Measurements from ENCODE around the gene STX16. TPM values are rescaled to one million over a fixed set of nuclear protein-coding genes. Genes with fewer than 3 reads are reported as not detected.

STX16 gene
- total RNA-seq, 1 donor from 2014 or later, result 66.9 TPM

- Mint-ChIP-seq H3K4me3 (ENCODE audit: unreplicated experiment) (peak overlapping the region; percentile 16), H3K4me1 (ENCODE audit: unreplicated experiment) (peaks cover 38% of the 10 kb centered on the region), H3K36me3 (ENCODE audit: unreplicated experiment) (no peaks in the 10 kb centered on the region), H3K27me3 (ENCODE audit: unreplicated experiment) (no peaks in the 10 kb centered on the region), H3K27ac (ENCODE audit: unreplicated experiment) (peak overlapping the region; percentile 96), H3K9me3 (ENCODE audit: unreplicated experiment) (peaks cover 4% of the 10 kb centered on the region)
- TF ChIP-seq CTCF (IDR thresholded peaks at IDR 0.05), result no peak
- peak; percentile 89 for DNase-seq (ENCODE audit: extremely low spot score, unreplicated experiment)
These were observed 32.6 kb upstream of the STX16 start for GRCh38 chr20:58618351-58619076.

- no peaks in the 10 kb centered on the region for H3K27me3 Mint-ChIP-seq (ENCODE audit: unreplicated experiment)
- H3K4me3 Mint-ChIP-seq (ENCODE audit: unreplicated experiment), result peak overlapping the region; percentile 16
- no peak for TF ChIP-seq CTCF (IDR thresholded peaks at IDR 0.05)
- peaks cover 38% of the 10 kb centered on the region for H3K4me1 Mint-ChIP-seq (ENCODE audit: unreplicated experiment)
- no peak for DNase-seq (ENCODE audit: extremely low spot score, unreplicated experiment)
- H3K27ac Mint-ChIP-seq (ENCODE audit: unreplicated experiment), result peak overlapping the region; percentile 96
- no peaks in the 10 kb centered on the region for H3K36me3 Mint-ChIP-seq (ENCODE audit: unreplicated experiment)
- peaks cover 4% of the 10 kb centered on the region for H3K9me3 Mint-ChIP-seq (ENCODE audit: unreplicated experiment)
These were observed 31.8 kb upstream of the STX16 start for GRCh38 chr20:58619077-58619863.

GRCh38 chr20:58619864-58620431, 31.1 kb upstream of the STX16 start:
- no peak for DNase-seq (ENCODE audit: extremely low spot score, unreplicated experiment)
- peak overlapping the region; percentile 96 for H3K27ac Mint-ChIP-seq (ENCODE audit: unreplicated experiment)
- H3K4me3 Mint-ChIP-seq (ENCODE audit: unreplicated experiment), result no peak overlapping the region
- H3K4me1 Mint-ChIP-seq (ENCODE audit: unreplicated experiment), result peaks cover 36% of the 10 kb centered on the region
- H3K9me3 Mint-ChIP-seq (ENCODE audit: unreplicated experiment), result peaks cover 4% of the 10 kb centered on the region
- no peaks in the 10 kb centered on the region for H3K36me3 Mint-ChIP-seq (ENCODE audit: unreplicated experiment)
- H3K27me3 Mint-ChIP-seq (ENCODE audit: unreplicated experiment), result no peaks in the 10 kb centered on the region
- TF ChIP-seq CTCF (IDR thresholded peaks at IDR 0.05), result no peak

- no peak for TF ChIP-seq CTCF (IDR thresholded peaks at IDR 0.05)
- Mint-ChIP-seq H3K4me3 (ENCODE audit: unreplicated experiment) (no peak overlapping the region), H3K36me3 (ENCODE audit: unreplicated experiment) (no peaks in the 10 kb centered on the region), H3K27me3 (ENCODE audit: unreplicated experiment) (no peaks in the 10 kb centered on the region), H3K9me3 (ENCODE audit: unreplicated experiment) (peaks cover 8% of the 10 kb centered on the region), H3K27ac (ENCODE audit: unreplicated experiment) (no peak overlapping the region), H3K4me1 (ENCODE audit: unreplicated experiment) (peaks cover 45% of the 10 kb centered on the region)
- DNase-seq (ENCODE audit: extremely low spot score, unreplicated experiment), result no peak
These were observed 29.1 kb upstream of the STX16 start for GRCh38 chr20:58621906-58622548.
